CD8-positive, alpha-beta memory T cell (primary cell): ENCODE measurements around the gene GATD1. TPM values are rescaled to one million over a fixed set of nuclear protein-coding genes. Genes with fewer than 3 reads are reported as not detected.
A peak's percentile ranks its signal among the peaks of the same experiment; 100 is the strongest.

Experiments
- CTCF ChIA-PET: fragments of 350-600 bp; sonication (Branson Sonifier 250); formaldehyde crosslinking; loops from one replicate; lab custom pipeline; 2021; ENCODE audit warnings: antibody characterized with exemption; lab: Charles Lee
- POLR2A ChIA-PET: fragments of 350-600 bp; sonication (Branson Sonifier 250); formaldehyde crosslinking; loops from one replicate; lab custom pipeline; 2021; ENCODE audit warnings: antibody characterized with exemption; lab: Charles Lee
- DNase-seq, 5 donors: peaks; one replicate each; pipeline versions ENCODE4 v3.0.0 to v3.0.0-alpha.2; 2020 to 2022; ENCODE audit warnings: mixed read lengths in 1 of 5
- H3K27ac ChIP-seq: one replicate; pipeline ENCODE4 v1.7.0; 2013; ENCODE audit warnings: low read depth, mild to moderate bottlenecking, low read length, moderate library complexity
- H3K27me3 ChIP-seq: 2 replicates; pipeline ENCODE4 v1.7.0; 2013; ENCODE audit warnings: low read length, mild to moderate bottlenecking; ENCODE audit not compliant: insufficient read depth, poor library complexity, severe bottlenecking
- H3K36me3 ChIP-seq: 2 replicates; pipeline ENCODE4 v1.7.0; 2013; ENCODE audit warnings: mild to moderate bottlenecking, low read length, moderate library complexity; ENCODE audit not compliant: insufficient read depth
- H3K4me1 ChIP-seq: 2 replicates; pipeline ENCODE4 v1.7.0; 2013; ENCODE audit warnings: mild to moderate bottlenecking, low read length, moderate library complexity; ENCODE audit not compliant: insufficient read depth
- H3K4me3 ChIP-seq: 2 replicates; pipeline ENCODE4 v1.7.0; 2013; ENCODE audit warnings: mild to moderate bottlenecking, low read length
- H3K9me3 ChIP-seq: 2 replicates; pipeline ENCODE4 v1.7.0; 2013; ENCODE audit warnings: mild to moderate bottlenecking, low read length
- H3K27ac Mint-ChIP-seq, 8 donors: one replicate each; pipeline ENCODE4 v1.8.0; 2020 to 2021; ENCODE audit warnings: mixed read lengths in 8 of 8, mild to moderate bottlenecking in 6 of 8, inconsistent platforms in 3 of 8, moderate library complexity in 3 of 8
- H3K27me3 Mint-ChIP-seq, 2 donors: one replicate each; pipeline ENCODE4 v1.8.0; 2020 to 2021; ENCODE audit warnings: mixed read lengths in 2 of 2, mild to moderate bottlenecking in 1 of 2, moderate library complexity in 1 of 2
- H3K36me3 Mint-ChIP-seq, 3 donors: one replicate each; pipeline ENCODE4 v1.8.0; 2020 to 2021; ENCODE audit warnings: mixed read lengths in 3 of 3, inconsistent platforms in 1 of 3, mild to moderate bottlenecking in 1 of 3
- H3K4me1 Mint-ChIP-seq, 3 donors: one replicate each; pipeline ENCODE4 v1.8.0; 2020 to 2021; ENCODE audit warnings: mixed read lengths in 3 of 3, inconsistent platforms in 1 of 3, mild to moderate bottlenecking in 1 of 3
- H3K4me3 Mint-ChIP-seq, 7 donors: one replicate each; pipeline ENCODE4 v1.8.0; 2020 to 2021; ENCODE audit warnings: mixed read lengths in 7 of 7, mild to moderate bottlenecking in 6 of 7, moderate library complexity in 4 of 7, inconsistent platforms in 2 of 7
- H3K9me3 Mint-ChIP-seq, 5 donors: one replicate each; pipeline ENCODE4 v1.8.0; 2020 to 2022; ENCODE audit warnings: mixed read lengths in 5 of 5, mild to moderate bottlenecking in 3 of 5, moderate library complexity in 2 of 5, inconsistent platforms in 1 of 5
- polyA plus RNA-seq: library from polyadenylated mRNA; unstranded; fragments of 300-500 nt; fragmentation: Illumina TruSeq; gene quantifications from one replicate; pipeline ENCODE4 v1.2.3, GENCODE V29; 2021
- total RNA-seq, 2 experiments: library from RNA; stranded (reverse); gene quantifications; one replicate each; pipeline ENCODE4 v1.2.3, GENCODE V29; 2021

Gene GATD1
- 10 to 100 TPM; 53.0 to 56.3 TPM for total RNA-seq
- 12.9 TPM for polyA plus RNA-seq

- Histone ChIP-seq H3K36me3 (no peaks in the 10 kb centered on the region), H3K27ac (peak within 1 kb of the TSS; percentile 54), H3K4me3 (peak within 1 kb of the TSS; percentile 65), H3K4me1 (peaks cover 21% of the 10 kb centered on the region), H3K9me3 (no peaks in the 10 kb centered on the region), H3K27me3 (no peaks in the 10 kb centered on the region)
- H3K36me3 Mint-ChIP-seq = peaks cover 0 to 7% (median 0%) of the 10 kb centered on the region in 3 donors
- peak within 1 kb of the TSS; percentile 77 to 94 (median 87) for H3K4me3 Mint-ChIP-seq
- H3K4me1 Mint-ChIP-seq = peaks cover 5 to 32% (median 22%) of the 10 kb centered on the region in 3 donors
- no peaks in the 10 kb centered on the region for H3K27me3 Mint-ChIP-seq
- DNase-seq = peak; percentile 91 to 95 (median 94)
- no peaks in the 10 kb centered on the region for H3K9me3 Mint-ChIP-seq
- POLR2A ChIA-PET = interaction anchor here (0.6 to 1.1 kb wide), 8 partner anchors 9 to 259 kb away, joined by 3 to 8 read pairs (median 3); partner anchors contain the start of genes DEAF1 and TALDO1
- CTCF ChIA-PET = interaction anchor here (1.5 kb wide), 1 partner anchor 18 kb away, joined by 3 read pairs; no protein-coding TSS in a partner anchor
- H3K27ac Mint-ChIP-seq = peak within 1 kb of the TSS in 7 of 8 donors; percentile 45 to 98 (median 84)
Observed at GRCh38 chr11:777288-778255, at the start of gene GATD1. TSS of gene GATD1 (minus strand) at chr11:777487. CDS start at chr11:777462, 25 bp downstream.

- Histone ChIP-seq H3K27ac (peak overlapping the region; percentile 24), H3K9me3 (no peaks in the 10 kb centered on the region), H3K4me3 (peak overlapping the region; percentile 37), H3K4me1 (peaks cover 37% of the 10 kb centered on the region), H3K36me3 (no peaks in the 10 kb centered on the region), H3K27me3 (peaks cover 20% of the 10 kb centered on the region)
- Mint-ChIP-seq H3K36me3 (peaks cover 0 to 26% (median 4%) of the 10 kb centered on the region in 3 donors), H3K4me3 (peak overlapping the region; percentile 68 to 85 (median 71)), H3K27ac (peak overlapping the region in 1 of 8 donors; percentile 77), H3K27me3 (peaks cover 9 to 19% of the 10 kb centered on the region in 2 donors), H3K9me3 (no peaks in the 10 kb centered on the region), H3K4me1 (peaks cover 4 to 51% (median 14%) of the 10 kb centered on the region in 3 donors)
- no peak for DNase-seq
- POLR2A ChIA-PET = interaction anchor here (0.5 kb wide), 1 partner anchor 16 kb away, joined by 3 read pairs; no protein-coding TSS in a partner anchor
- CTCF ChIA-PET = no interaction called here
Observed at GRCh38 chr11:826836-827145, 49.5 kb upstream of the GATD1 start.

- Histone ChIP-seq H3K27ac (peak overlapping the region; percentile 24), H3K27me3 (peaks cover 20% of the 10 kb centered on the region), H3K4me1 (peaks cover 40% of the 10 kb centered on the region), H3K4me3 (no peak overlapping the region), H3K36me3 (no peaks in the 10 kb centered on the region), H3K9me3 (no peaks in the 10 kb centered on the region)
- ChIA-PET POLR2A (interaction anchor here (0.5 kb wide), 2 partner anchors 15 to 70 kb away, joined by 3 to 5 read pairs; no protein-coding TSS in a partner anchor), CTCF (no interaction called here)
- Mint-ChIP-seq H3K4me1 (peaks cover 5 to 49% (median 11%) of the 10 kb centered on the region in 3 donors), H3K4me3 (peak overlapping the region; percentile 68 to 85 (median 71)), H3K27me3 (peaks cover 9 to 19% of the 10 kb centered on the region in 2 donors), H3K9me3 (no peaks in the 10 kb centered on the region), H3K27ac (peak overlapping the region in 1 of 8 donors; percentile 66), H3K36me3 (peaks cover 0 to 30% (median 4%) of the 10 kb centered on the region in 3 donors)
- no peak for DNase-seq
Observed at GRCh38 chr11:826227-826621, 48.9 kb upstream of the GATD1 start.

GRCh38 chr11:825366-826226 lies 48.3 kb upstream of the GATD1 start:
- peaks cover 40% of the 10 kb centered on the region for H3K4me1 ChIP-seq
- Mint-ChIP-seq H3K27ac (no peak overlapping the region), H3K4me3 (no peak overlapping the region), H3K4me1 (peaks cover 10 to 50% (median 17%) of the 10 kb centered on the region in 3 donors), H3K27me3 (peaks cover 9 to 19% of the 10 kb centered on the region in 2 donors), H3K36me3 (peaks cover 0 to 34% (median 4%) of the 10 kb centered on the region in 3 donors), H3K9me3 (no peaks in the 10 kb centered on the region)
- ChIA-PET CTCF (interaction anchor here (0.6 kb wide), 1 partner anchor 224 kb away, joined by 3 read pairs; no protein-coding TSS in a partner anchor), POLR2A (interaction anchor here (0.5 kb wide), 1 partner anchor 69 kb away, joined by 5 read pairs; no protein-coding TSS in a partner anchor)
- no peak overlapping the region for H3K4me3 ChIP-seq
- H3K9me3 ChIP-seq = no peaks in the 10 kb centered on the region
- H3K27me3 ChIP-seq = peaks cover 20% of the 10 kb centered on the region
- H3K27ac ChIP-seq = no peak overlapping the region
- no peak for DNase-seq
- no peaks in the 10 kb centered on the region for H3K36me3 ChIP-seq

GRCh38 chr11:824942-825341 lies 47.7 kb upstream of the GATD1 start:
- Histone ChIP-seq H3K4me3 (no peak overlapping the region), H3K4me1 (peaks cover 39% of the 10 kb centered on the region), H3K9me3 (no peaks in the 10 kb centered on the region), H3K27me3 (peaks cover 20% of the 10 kb centered on the region), H3K27ac (no peak overlapping the region), H3K36me3 (no peaks in the 10 kb centered on the region)
- POLR2A ChIA-PET = no interaction called here
- no peak overlapping the region for H3K4me3 Mint-ChIP-seq
- H3K9me3 Mint-ChIP-seq = no peaks in the 10 kb centered on the region
- H3K27me3 Mint-ChIP-seq = peaks cover 9 to 19% of the 10 kb centered on the region in 2 donors
- CTCF ChIA-PET = interaction anchor here (0.6 kb wide), 1 partner anchor 224 kb away, joined by 3 read pairs; no protein-coding TSS in a partner anchor
- H3K36me3 Mint-ChIP-seq = peaks cover 0 to 36% (median 4%) of the 10 kb centered on the region in 3 donors
- H3K4me1 Mint-ChIP-seq = peaks cover 10 to 49% (median 17%) of the 10 kb centered on the region in 3 donors
- no peak for DNase-seq
- H3K27ac Mint-ChIP-seq = no peak overlapping the region

GRCh38 chr11:824292-824880 lies 47.1 kb upstream of the GATD1 start:
- POLR2A ChIA-PET = interaction anchor here (0.6 kb wide), 1 partner anchor 16 kb away, joined by 3 read pairs; no protein-coding TSS in a partner anchor

More at GRCh38 chr11:824292-824880, 47.1 kb upstream of the GATD1 start:
- no peaks in the 10 kb centered on the region for H3K9me3 ChIP-seq
- no peak overlapping the region for H3K4me3 ChIP-seq
- no peak overlapping the region for H3K27ac ChIP-seq
- no peaks in the 10 kb centered on the region for H3K36me3 ChIP-seq
- peaks cover 9 to 15% of the 10 kb centered on the region in 2 donors for H3K27me3 Mint-ChIP-seq
- CTCF ChIA-PET = no interaction called here
- no peak overlapping the region for H3K27ac Mint-ChIP-seq
- H3K4me1 ChIP-seq = peaks cover 33% of the 10 kb centered on the region
- H3K27me3 ChIP-seq = peaks cover 16% of the 10 kb centered on the region
- H3K9me3 Mint-ChIP-seq = no peaks in the 10 kb centered on the region
- H3K4me3 Mint-ChIP-seq = no peak overlapping the region
- peaks cover 0 to 37% (median 4%) of the 10 kb centered on the region in 3 donors for H3K36me3 Mint-ChIP-seq
- peaks cover 10 to 44% (median 17%) of the 10 kb centered on the region in 3 donors for H3K4me1 Mint-ChIP-seq
- DNase-seq = no peak
